T-helper 1 cell treated with Interleukin-12 subunit alpha and Interleukin-12 subunit beta and Interleukin-4 antibody, amounts not matched to agents 30 μg/mL and 1 μg/mL, for 36 hours (primary cell): ENCODE data around the gene ANKFY1.

Experiments
- H3K27ac Mint-ChIP-seq: one replicate; pipeline ENCODE4 v1.8.0; 2021; ENCODE audit warnings: mild to moderate bottlenecking, mixed read lengths
- H3K27me3 Mint-ChIP-seq: one replicate; pipeline ENCODE4 v1.8.0; 2021; ENCODE audit warnings: low read depth, mixed read lengths
- H3K36me3 Mint-ChIP-seq: one replicate; pipeline ENCODE4 v1.8.0; 2021; ENCODE audit warnings: low read depth, mixed read lengths
- H3K4me1 Mint-ChIP-seq: one replicate; pipeline ENCODE4 v1.8.0; 2021; ENCODE audit warnings: low read depth, mixed read lengths
- H3K4me3 Mint-ChIP-seq: one replicate; pipeline ENCODE4 v1.8.0; 2021; ENCODE audit warnings: mild to moderate bottlenecking, moderate library complexity, mixed read lengths
- H3K9me3 Mint-ChIP-seq: one replicate; pipeline ENCODE4 v1.8.0; 2021; ENCODE audit warnings: mixed read lengths

Gene ANKFY1

GRCh38 chr17:4247361-4247970 lies 16.3 kb downstream of the ANKFY1 start:
- H3K27me3 Mint-ChIP-seq = no peaks in the 10 kb centered on the region
- no peak overlapping the region for H3K4me3 Mint-ChIP-seq
- peaks cover 32% of the 10 kb centered on the region for H3K4me1 Mint-ChIP-seq
- H3K36me3 Mint-ChIP-seq = peaks cover 10% of the 10 kb centered on the region
- no peak overlapping the region for H3K27ac Mint-ChIP-seq
- no peaks in the 10 kb centered on the region for H3K9me3 Mint-ChIP-seq

GRCh38 chr17:4246674-4247073 lies 17.1 kb downstream of the ANKFY1 start:
- Mint-ChIP-seq H3K36me3 (peaks cover 10% of the 10 kb centered on the region), H3K27me3 (no peaks in the 10 kb centered on the region), H3K9me3 (no peaks in the 10 kb centered on the region), H3K27ac (no peak overlapping the region), H3K4me3 (no peak overlapping the region), H3K4me1 (peaks cover 30% of the 10 kb centered on the region)

GRCh38 chr17:4241535-4241934 lies 22.2 kb downstream of the ANKFY1 start:
- Mint-ChIP-seq H3K4me3 (no peak overlapping the region), H3K36me3 (peaks cover 10% of the 10 kb centered on the region), H3K27me3 (no peaks in the 10 kb centered on the region), H3K27ac (no peak overlapping the region), H3K9me3 (no peaks in the 10 kb centered on the region), H3K4me1 (peaks cover 2% of the 10 kb centered on the region)

- no peak overlapping the region for H3K4me3 Mint-ChIP-seq
- peaks cover 7% of the 10 kb centered on the region for H3K4me1 Mint-ChIP-seq
- H3K27me3 Mint-ChIP-seq = no peaks in the 10 kb centered on the region
- H3K27ac Mint-ChIP-seq = no peak overlapping the region
- H3K36me3 Mint-ChIP-seq = peaks cover 26% of the 10 kb centered on the region
- H3K9me3 Mint-ChIP-seq = no peaks in the 10 kb centered on the region
Measured at GRCh38 chr17:4236456-4236855, 27.3 kb downstream of the ANKFY1 start.

- Mint-ChIP-seq H3K27ac (no peak overlapping the region), H3K4me3 (no peak overlapping the region), H3K4me1 (peaks cover 7% of the 10 kb centered on the region), H3K27me3 (no peaks in the 10 kb centered on the region), H3K36me3 (peaks cover 26% of the 10 kb centered on the region), H3K9me3 (no peaks in the 10 kb centered on the region)
Measured at GRCh38 chr17:4235372-4236279, 28.2 kb downstream of the ANKFY1 start.

GRCh38 chr17:4234401-4234800 lies 29.4 kb downstream of the ANKFY1 start:
- Mint-ChIP-seq H3K4me3 (no peak overlapping the region), H3K9me3 (no peaks in the 10 kb centered on the region), H3K27me3 (no peaks in the 10 kb centered on the region), H3K36me3 (peaks cover 26% of the 10 kb centered on the region), H3K27ac (no peak overlapping the region), H3K4me1 (peaks cover 7% of the 10 kb centered on the region)

- Mint-ChIP-seq H3K9me3 (no peaks in the 10 kb centered on the region), H3K27ac (no peak overlapping the region), H3K36me3 (peaks cover 26% of the 10 kb centered on the region), H3K4me3 (no peak overlapping the region), H3K4me1 (peaks cover 7% of the 10 kb centered on the region), H3K27me3 (no peaks in the 10 kb centered on the region)
Measured at GRCh38 chr17:4233668-4234258, 30.0 kb downstream of the ANKFY1 start.

- H3K27me3 Mint-ChIP-seq = no peaks in the 10 kb centered on the region
- no peaks in the 10 kb centered on the region for H3K9me3 Mint-ChIP-seq
- peaks cover 29% of the 10 kb centered on the region for H3K36me3 Mint-ChIP-seq
- H3K27ac Mint-ChIP-seq = no peak overlapping the region
- no peak overlapping the region for H3K4me3 Mint-ChIP-seq
- peaks cover 7% of the 10 kb centered on the region for H3K4me1 Mint-ChIP-seq
Measured at GRCh38 chr17:4232168-4232813, 31.5 kb downstream of the ANKFY1 start.

GRCh38 chr17:4229627-4230541 lies 33.9 kb downstream of the ANKFY1 start:
- Mint-ChIP-seq H3K36me3 (peaks cover 28% of the 10 kb centered on the region), H3K4me1 (peaks cover 7% of the 10 kb centered on the region), H3K9me3 (no peaks in the 10 kb centered on the region), H3K27me3 (no peaks in the 10 kb centered on the region), H3K4me3 (no peak overlapping the region), H3K27ac (no peak overlapping the region)

GRCh38 chr17:4221899-4222659 lies 41.7 kb downstream of the ANKFY1 start:
- Mint-ChIP-seq H3K27me3 (no peaks in the 10 kb centered on the region), H3K4me1 (peaks cover 3% of the 10 kb centered on the region), H3K4me3 (no peak overlapping the region), H3K36me3 (peaks cover 15% of the 10 kb centered on the region), H3K9me3 (no peaks in the 10 kb centered on the region), H3K27ac (no peak overlapping the region)

- Mint-ChIP-seq H3K4me3 (no peak overlapping the region), H3K9me3 (no peaks in the 10 kb centered on the region), H3K27me3 (no peaks in the 10 kb centered on the region), H3K36me3 (peaks cover 16% of the 10 kb centered on the region), H3K4me1 (peaks cover 6% of the 10 kb centered on the region), H3K27ac (no peak overlapping the region)
Measured at GRCh38 chr17:4221163-4221562, 42.6 kb downstream of the ANKFY1 start.

- no peak overlapping the region for H3K27ac Mint-ChIP-seq
- no peaks in the 10 kb centered on the region for H3K9me3 Mint-ChIP-seq
- H3K36me3 Mint-ChIP-seq = peaks cover 16% of the 10 kb centered on the region
- no peak overlapping the region for H3K4me3 Mint-ChIP-seq
- no peaks in the 10 kb centered on the region for H3K27me3 Mint-ChIP-seq
- H3K4me1 Mint-ChIP-seq = peaks cover 6% of the 10 kb centered on the region
Measured at GRCh38 chr17:4220655-4221054, 43.1 kb downstream of the ANKFY1 start.

- Mint-ChIP-seq H3K27ac (no peak overlapping the region), H3K36me3 (peaks cover 20% of the 10 kb centered on the region), H3K27me3 (no peaks in the 10 kb centered on the region), H3K4me1 (peaks cover 12% of the 10 kb centered on the region), H3K9me3 (no peaks in the 10 kb centered on the region), H3K4me3 (no peak overlapping the region)
Measured at GRCh38 chr17:4219241-4219640, 44.5 kb downstream of the ANKFY1 start.
